ENCODE results near the gene TMEM119. TPM values are rescaled to one million over a fixed set of nuclear protein-coding genes. Genes with fewer than 3 reads are reported as not detected.

TMEM119 gene
- total RNA-seq, 1 donor from 2014 or later, result 27.2 TPM

DNA sequence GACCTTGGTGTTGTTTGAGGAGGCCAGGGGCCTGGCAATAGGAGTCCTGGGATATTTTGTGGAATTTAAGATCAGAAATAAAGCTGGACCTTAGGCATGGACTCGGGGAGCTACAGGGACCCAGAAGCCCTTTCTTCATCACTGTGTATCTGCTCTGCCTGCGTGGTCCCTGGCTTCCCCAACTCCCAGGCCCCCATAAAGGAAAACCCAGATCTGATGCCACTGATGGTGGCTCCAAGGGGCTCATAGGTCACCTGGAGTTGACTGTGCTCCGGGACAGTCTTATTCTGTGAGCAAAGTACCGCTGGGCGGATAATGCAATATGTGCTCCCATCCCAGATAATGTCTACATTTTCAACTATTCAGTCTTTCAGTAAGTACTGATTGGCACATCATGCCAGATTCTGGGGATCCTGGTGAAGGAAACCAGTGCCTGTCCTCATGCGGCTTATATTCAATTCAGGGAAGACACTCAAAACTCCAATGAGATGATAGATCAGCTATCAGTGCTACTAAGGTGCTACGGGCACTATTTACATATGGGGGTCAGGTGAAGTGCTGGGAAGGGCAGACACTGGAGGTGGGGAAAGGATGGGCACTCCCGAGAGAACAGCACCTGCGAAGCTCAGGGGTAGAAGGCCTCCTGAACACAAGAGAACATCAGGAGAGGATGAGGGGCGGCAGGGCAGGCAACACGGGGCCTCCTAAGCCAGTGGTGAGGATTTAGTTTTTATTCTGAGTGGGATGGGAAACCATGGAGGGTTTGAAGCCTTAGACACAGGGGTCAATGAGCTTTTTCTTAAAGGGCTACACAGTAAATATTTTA lies 41.3 kb upstream of the TMEM119 start:
- Mint-ChIP-seq H3K27me3 (no peaks in the 10 kb centered on the region), H3K4me3 (no peak overlapping the region), H3K36me3 (no peaks in the 10 kb centered on the region), H3K4me1 (ENCODE audit: unreplicated experiment) (peaks cover 54% of the 10 kb centered on the region), H3K27ac (no peak overlapping the region), H3K9me3 (no peaks in the 10 kb centered on the region)
- no peak for DNase-seq (ENCODE audit: extremely low spot score, unreplicated experiment)
- no peak for TF ChIP-seq CTCF (conservative IDR thresholded peaks at IDR 0.05)

GRCh38 chr12:108638141-108638827 lies 40.4 kb upstream of the TMEM119 start:
- no peak for TF ChIP-seq CTCF (conservative IDR thresholded peaks at IDR 0.05)
- Mint-ChIP-seq H3K4me1 (ENCODE audit: unreplicated experiment) (peaks cover 47% of the 10 kb centered on the region), H3K27ac (peak overlapping the region; percentile 51), H3K4me3 (peak overlapping the region; percentile 14), H3K36me3 (no peaks in the 10 kb centered on the region), H3K27me3 (no peaks in the 10 kb centered on the region), H3K9me3 (no peaks in the 10 kb centered on the region)
- peak; percentile 73 for DNase-seq (ENCODE audit: extremely low spot score, unreplicated experiment)

DNA sequence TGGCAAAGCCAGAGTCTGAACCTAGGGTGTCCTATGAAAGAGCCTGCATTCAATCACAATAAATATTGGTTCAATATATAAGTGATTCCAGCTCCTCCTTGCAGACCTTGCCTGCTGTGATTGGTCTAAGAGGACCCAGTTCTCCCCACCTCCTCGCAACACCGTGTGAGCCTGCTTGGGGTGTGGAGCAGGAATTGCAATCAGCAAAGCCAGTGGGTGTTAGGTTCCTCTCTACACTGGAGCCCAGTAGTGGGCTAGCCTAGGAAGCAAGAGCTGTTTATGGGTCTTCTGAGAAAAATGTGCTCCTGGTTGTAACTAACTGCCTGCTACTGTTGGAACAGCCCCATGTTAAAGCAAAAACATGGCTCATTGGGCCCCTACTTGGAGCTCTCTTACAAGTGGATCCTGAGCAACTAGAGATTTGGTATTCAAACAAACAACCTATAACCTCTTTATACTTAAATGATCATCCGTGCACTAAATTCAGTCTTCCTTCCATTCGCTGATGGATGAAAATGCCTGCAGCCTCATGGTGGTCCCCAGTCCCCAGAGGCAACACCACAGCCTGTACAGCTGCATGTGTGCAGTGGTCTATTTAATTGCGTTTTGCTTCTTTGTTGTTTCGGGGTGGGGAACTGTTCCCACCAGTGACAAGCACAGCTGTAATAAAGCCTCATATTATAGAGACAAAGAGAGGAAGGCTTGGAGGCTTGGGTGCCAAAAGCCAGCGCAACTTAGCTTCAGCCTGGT lies 39.5 kb upstream of the TMEM119 start:
- peaks cover 45% of the 10 kb centered on the region for H3K4me1 Mint-ChIP-seq (ENCODE audit: unreplicated experiment)
- no peaks in the 10 kb centered on the region for H3K9me3 Mint-ChIP-seq
- TF ChIP-seq CTCF (conservative IDR thresholded peaks at IDR 0.05), result no peak
- H3K27ac Mint-ChIP-seq, result peak overlapping the region; percentile 37
- H3K36me3 Mint-ChIP-seq, result no peaks in the 10 kb centered on the region
- H3K4me3 Mint-ChIP-seq, result no peak overlapping the region
- no peak for DNase-seq (ENCODE audit: extremely low spot score, unreplicated experiment)
- H3K27me3 Mint-ChIP-seq, result no peaks in the 10 kb centered on the region

- Mint-ChIP-seq H3K36me3 (no peaks in the 10 kb centered on the region), H3K27ac (no peak overlapping the region), H3K27me3 (no peaks in the 10 kb centered on the region), H3K4me1 (ENCODE audit: unreplicated experiment) (peaks cover 47% of the 10 kb centered on the region), H3K4me3 (no peak overlapping the region), H3K9me3 (no peaks in the 10 kb centered on the region)
- no peak for DNase-seq (ENCODE audit: extremely low spot score, unreplicated experiment)
- no peak for TF ChIP-seq CTCF (conservative IDR thresholded peaks at IDR 0.05)
Measured at GRCh38 chr12:108635997-108636808, 38.3 kb upstream of the TMEM119 start.

Data from type B pancreatic cell (in vitro differentiated cells).